KBM-7 (cell line): Measurements from ENCODE around the gene LRRC3C.
A peak's percentile ranks its signal among the peaks of the same experiment; 100 is the strongest.

Experiments
- DNase-seq: peaks from one replicate; pipeline ENCODE4 v3.0.0-alpha.2; 2015
- in situ Hi-C: fragments of 300-500 bp; cut with MboI; formaldehyde crosslinking; loops from 2 replicates; pipeline ENCODE4 v1.14.3; 2020; ENCODE audit warnings: low sequenced_read_pairs, low pct_unique_long_range_greater_than_20kb, mixed read lengths

Gene LRRC3C

GRCh38 chr17:39968761-39969160 lies 41.2 kb downstream of the LRRC3C start:
- in situ Hi-C loops = no loop called here
- DNase-seq = no peak

GRCh38 chr17:39969375-39969774 lies 41.8 kb downstream of the LRRC3C start:
- in situ Hi-C loops = no loop called here
- DNase-seq = no peak

GRCh38 chr17:39970157-39970692 lies 42.7 kb downstream of the LRRC3C start:
- in situ Hi-C loops = no loop called here
- no peak for DNase-seq

- DNase-seq = no peak
- in situ Hi-C loops = no loop called here
These were observed 43.6 kb downstream of the LRRC3C start for GRCh38 chr17:39971076-39971603.

- peak; percentile 29 for DNase-seq
These were observed 44.7 kb downstream of the LRRC3C start for GRCh38 chr17:39972271-39972670.

GRCh38 chr17:39973496-39973895 lies 46.0 kb downstream of the LRRC3C start:
- in situ Hi-C loops = no loop called here

More at GRCh38 chr17:39972271-39972670, 44.7 kb downstream of the LRRC3C start:
- in situ Hi-C loops = no loop called here

GRCh38 chr17:39974433-39974832 lies 46.9 kb downstream of the LRRC3C start:
- DNase-seq = no peak
- in situ Hi-C loops = no loop called here

More at GRCh38 chr17:39973496-39973895, 46.0 kb downstream of the LRRC3C start:
- no peak for DNase-seq

- no peak for DNase-seq
- in situ Hi-C loops = no loop called here
These were observed 48.3 kb downstream of the LRRC3C start for GRCh38 chr17:39975801-39976200.

- in situ Hi-C loops = no loop called here
- DNase-seq = no peak
These were observed 51.6 kb downstream of the LRRC3C start for GRCh38 chr17:39979016-39979670.

- in situ Hi-C loops = no loop called here
- no peak for DNase-seq
These were observed 52.4 kb downstream of the LRRC3C start for GRCh38 chr17:39979893-39980350.

- in situ Hi-C loops = no loop called here
These were observed 53.0 kb downstream of the LRRC3C start, which contains the start of gene PSMD3 for GRCh38 chr17:39980351-39981206. TSS of gene PSMD3 (plus strand) at chr17:39980807. CDS start at chr17:39980971, 164 bp downstream.

GRCh38 chr17:39981207-39981741 lies 53.7 kb downstream of the LRRC3C start:
- in situ Hi-C loops = no loop called here

More at GRCh38 chr17:39980351-39981206, 53.0 kb downstream of the LRRC3C start, which contains the start of gene PSMD3:
- DNase-seq = peak; percentile 100

GRCh38 chr17:39981766-39982375 lies 54.3 kb downstream of the LRRC3C start:
- peak; percentile 31 for DNase-seq
- in situ Hi-C loops = no loop called here

More at GRCh38 chr17:39981207-39981741, 53.7 kb downstream of the LRRC3C start:
- DNase-seq = peak; percentile 7

GRCh38 chr17:39988206-39988810 lies 60.8 kb downstream of the LRRC3C start:
- in situ Hi-C loops = no loop called here
- no peak for DNase-seq

GRCh38 chr17:39994448-39994847 lies 66.9 kb downstream of the LRRC3C start:
- in situ Hi-C loops = no loop called here
- DNase-seq = no peak
